Mucosa of gallbladder (tissue), 1 donor: Measurements from ENCODE around the gene EXT2. TPM values are rescaled to one million over a fixed set of nuclear protein-coding genes. Genes with fewer than 3 reads are reported as not detected.

Experiments
- DNase-seq: peaks from one replicate; pipeline ENCODE4 v3.0.0-alpha.2; 2020; ENCODE audit warnings: low spot score
- total RNA-seq: library from RNA; stranded (reverse); gene quantifications from one replicate; pipeline ENCODE4 v1.2.1, GENCODE V29; 2021
- donor health status: DM: no; HTN: no; CAD: no.

Gene EXT2
- total RNA-seq, 1 donor from 2014 or later: 61.3 TPM

- peak; percentile 23 for DNase-seq
Observed at GRCh38 chr11:44203270-44204043, 108.0 kb downstream of the EXT2 start.

GRCh38 chr11:44205352-44205751 is 109.9 kb downstream of the EXT2 start:
- no peak for DNase-seq

GRCh38 chr11:44205836-44206235 is 110.4 kb downstream of the EXT2 start:
- DNase-seq: no peak

GRCh38 chr11:44207292-44207691 is 111.8 kb downstream of the EXT2 start:
- DNase-seq: no peak

GRCh38 chr11:44208976-44209603 is 113.6 kb downstream of the EXT2 start:
- no peak for DNase-seq

DNA sequence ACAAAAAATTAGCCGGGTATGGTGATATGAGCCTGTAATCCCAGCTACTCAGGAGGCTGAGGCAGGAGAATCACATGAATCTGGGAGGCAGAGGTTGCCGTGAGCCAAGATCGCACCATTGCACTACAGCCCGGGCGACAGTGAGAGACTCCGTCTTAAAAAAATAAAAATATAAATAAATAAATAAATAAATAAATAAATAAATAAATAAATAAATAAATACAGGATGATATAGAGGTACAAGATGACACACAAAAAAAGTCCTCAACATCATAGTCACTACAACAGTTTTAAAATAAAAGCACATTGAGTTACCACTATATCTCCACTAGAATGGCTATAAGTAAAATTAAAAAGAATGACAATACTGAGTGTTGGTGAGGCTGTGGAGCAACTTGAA is 116.7 kb downstream of the EXT2 start:
- DNase-seq: no peak

DNA sequence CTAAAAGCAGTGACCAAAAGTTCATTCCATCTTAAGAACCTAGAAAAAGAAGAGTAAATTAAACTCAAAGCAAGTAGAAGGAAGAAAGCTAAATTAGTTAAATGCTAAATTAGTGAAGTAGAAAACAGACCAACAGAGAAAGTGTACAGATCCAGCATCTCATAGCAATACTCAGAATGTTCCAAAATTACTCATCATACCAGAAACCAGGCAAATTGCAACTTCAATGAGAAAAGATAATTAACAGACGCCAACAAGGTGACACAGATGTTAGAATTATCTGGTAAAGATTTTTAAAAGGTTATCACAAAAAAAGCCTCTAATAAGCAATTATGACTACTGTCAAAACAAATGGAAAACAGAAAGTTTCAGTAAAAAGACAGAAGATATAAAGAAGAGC is 117.7 kb downstream of the EXT2 start:
- no peak for DNase-seq

- DNase-seq: no peak
Observed at GRCh38 chr11:44217432-44217831, 122.0 kb downstream of the EXT2 start.

- no peak for DNase-seq
Observed at GRCh38 chr11:44219830-44220796, 124.6 kb downstream of the EXT2 start.

- no peak for DNase-seq
Observed at GRCh38 chr11:44221456-44221855, 126.0 kb downstream of the EXT2 start.

DNA sequence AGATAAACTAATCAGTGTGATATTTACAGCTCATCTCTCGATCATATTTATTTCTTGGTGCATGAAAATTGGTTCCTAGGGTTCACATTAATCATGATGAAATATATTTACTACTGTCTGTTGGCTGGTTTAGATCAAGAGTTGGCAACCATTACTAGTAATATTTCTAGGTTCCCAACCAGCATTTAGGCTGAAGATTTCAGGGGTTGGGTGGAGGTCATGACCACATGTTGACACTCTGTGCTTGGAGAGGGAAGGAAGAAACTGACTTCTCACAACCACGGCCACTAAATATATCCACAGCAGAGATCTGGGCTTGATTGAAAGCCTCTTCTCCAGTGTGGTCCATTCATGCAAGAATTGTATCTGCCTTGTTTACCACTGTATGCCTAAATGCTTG is 126.5 kb downstream of the EXT2 start:
- no peak for DNase-seq

- no peak for DNase-seq
Observed at GRCh38 chr11:44223238-44223637, 127.8 kb downstream of the EXT2 start.

GRCh38 chr11:44224867-44225501 is 129.5 kb downstream of the EXT2 start:
- no peak for DNase-seq

- no peak for DNase-seq
Observed at GRCh38 chr11:44226490-44226889, 131.0 kb downstream of the EXT2 start.

DNA sequence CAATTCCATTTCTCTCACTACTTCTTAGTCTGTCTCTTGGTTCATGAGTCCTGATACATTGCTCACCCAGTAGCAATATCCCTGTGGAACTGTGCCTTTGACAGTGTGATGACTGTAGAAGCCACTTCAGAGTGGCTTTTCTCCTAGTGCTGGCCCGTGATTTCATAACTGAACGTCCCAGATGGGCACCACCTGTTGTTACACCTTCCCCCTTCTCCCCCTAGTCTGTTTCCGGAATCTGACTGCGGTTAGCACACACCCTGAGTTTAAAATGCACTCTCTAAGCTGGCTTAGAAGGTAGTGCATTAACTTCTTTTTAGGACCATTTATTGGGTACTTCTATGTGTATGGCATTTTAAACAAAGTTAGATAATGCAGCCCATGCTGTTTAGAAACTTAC is 131.5 kb downstream of the EXT2 start:
- no peak for DNase-seq

DNA sequence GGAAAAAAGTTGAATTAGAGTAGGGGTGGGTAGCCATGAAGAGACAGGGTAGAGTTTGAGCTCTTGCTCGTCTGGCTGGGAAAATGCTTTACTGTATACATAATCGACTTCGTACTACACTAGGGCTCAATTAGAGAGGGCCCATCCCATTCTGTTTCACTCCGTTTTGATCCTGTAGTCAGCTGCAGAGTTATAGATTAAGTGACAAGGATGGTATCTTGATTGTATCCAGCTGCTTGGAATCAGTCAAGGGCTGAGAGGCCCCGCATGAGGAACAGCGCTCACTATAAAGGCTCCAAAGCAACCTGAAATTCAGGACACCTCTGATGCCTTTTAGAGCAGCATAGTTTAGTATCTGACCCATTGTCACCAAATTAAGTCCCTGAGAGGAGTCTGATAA is 132.9 kb downstream of the EXT2 start:
- DNase-seq: no peak

- DNase-seq: no peak
Observed at GRCh38 chr11:44229098-44229497, 133.6 kb downstream of the EXT2 start.

GRCh38 chr11:44229624-44230023 is 134.1 kb downstream of the EXT2 start:
- no peak for DNase-seq

- DNase-seq: no peak
Observed at GRCh38 chr11:44235765-44236201, 140.3 kb downstream of the EXT2 start.

DNA sequence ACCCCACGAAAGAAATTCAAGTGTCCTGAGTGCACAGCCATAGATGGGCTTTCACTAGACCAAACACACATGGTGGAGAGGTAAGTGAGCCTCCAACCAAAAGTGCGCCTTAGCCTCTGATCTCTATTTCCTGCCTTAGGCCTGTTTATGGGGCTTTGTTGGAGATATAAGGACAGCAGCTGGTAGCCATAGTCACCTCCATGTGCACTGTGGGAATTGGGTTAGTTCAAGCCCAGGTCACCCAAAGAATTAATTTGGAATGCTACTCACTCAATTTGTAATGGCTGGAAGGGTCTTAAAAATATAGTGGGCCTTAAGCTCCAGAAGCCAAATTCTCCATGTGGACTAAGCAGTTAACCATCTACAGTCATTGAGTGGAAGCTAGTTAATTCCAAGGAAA is 140.8 kb downstream of the EXT2 start:
- no peak for DNase-seq

DNA sequence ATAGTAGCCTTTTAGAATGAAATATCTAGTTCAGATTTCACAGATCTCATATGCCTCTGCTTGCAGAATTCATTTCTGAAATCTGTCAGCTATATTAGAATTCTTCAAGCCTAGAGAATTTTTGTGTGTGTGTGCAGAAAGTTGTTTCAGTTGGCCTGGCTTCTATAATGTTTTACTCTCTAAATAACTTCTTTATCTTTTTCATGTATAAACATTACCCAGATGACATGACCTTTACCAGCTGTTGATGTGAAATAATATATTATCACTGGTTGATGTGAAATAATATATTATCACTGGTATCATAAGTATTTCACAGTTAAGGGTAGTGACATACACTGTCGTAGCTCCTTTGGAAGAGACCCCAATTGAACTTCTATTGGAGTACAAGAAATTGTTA is 141.7 kb downstream of the EXT2 start:
- no peak for DNase-seq

GRCh38 chr11:44241851-44242250 is 146.4 kb downstream of the EXT2 start:
- no peak for DNase-seq
